NT2/D1 (cell line): ENCODE results near the gene SLC26A9.

ENCODE experiments used
- SUZ12 ChIP-seq: IDR thresholded peaks from 2 replicates; pipeline ENCODE4 v1.6.1; 2011; ENCODE audit not compliant: insufficient read length, insufficient read depth; ENCODE audit errors: extremely low read depth
- YY1 ChIP-seq: IDR thresholded peaks from 2 replicates; pipeline ENCODE4 v1.6.1; 2011; ENCODE audit not compliant: insufficient read length, insufficient read depth
- ZNF274 ChIP-seq: IDR thresholded peaks from 2 replicates; pipeline ENCODE4 v1.6.1; 2011; ENCODE audit warnings: mild to moderate bottlenecking, low read depth, low read length

GRCh38 chr1:205950826-205951549, 7.7 kb upstream of the SLC26A9 start:
- TF ChIP-seq ZNF274 (no peak), YY1 (no peak), SUZ12 (no peak)
